Thyroid gland (tissue), 4 donors: ENCODE results near the gene ENOX1. TPM values are rescaled to one million over a fixed set of nuclear protein-coding genes. Genes with fewer than 3 reads are reported as not detected.

Source experiments
- DNase-seq, 2 donors: peaks; one replicate each; pipeline ENCODE4 v3.0.0-alpha.2; 2019
- H3K27ac ChIP-seq, 3 donors: fragments of 200-600 bp; sonication (generic); 1 replicate in 2 of 3; 2 replicates in 1 of 3; pipeline ENCODE4 v1.5.1; 2016 to 2019; ENCODE audit warnings: mild to moderate bottlenecking in 1 of 3, moderate library complexity in 1 of 3
- H3K27me3 ChIP-seq: fragments of 200-600 bp; sonication (generic); one replicate; pipeline ENCODE4 v1.5.1; 2019
- H3K36me3 ChIP-seq, 2 donors: fragments of 200-600 bp; sonication (generic); one replicate each; pipeline ENCODE4 v1.5.1; 2016 to 2019
- H3K4me1 ChIP-seq, 2 donors: fragments of 200-600 bp; sonication (generic); one replicate each; pipeline ENCODE4 v1.5.1; 2017 to 2019
- H3K4me3 ChIP-seq, 3 donors: fragments of 200-600 bp; sonication (generic); replicated peaks in 1 of 3; 1 replicate in 2 of 3; 2 replicates in 1 of 3; pipeline ENCODE4 v1.5.1; 2016; ENCODE audit warnings: mild to moderate bottlenecking in 1 of 3
- H3K9me3 ChIP-seq: fragments of 200-600 bp; sonication (generic); one replicate; pipeline ENCODE4 v1.5.1; 2017
- POLR2A ChIP-seq, 2 donors: fragments of 450-650 bp; IDR thresholded peaks; one replicate each; pipeline ENCODE4 v1.6.1; 2017; ENCODE audit warnings: antibody characterized with exemption in 2 of 2, mild to moderate bottlenecking in 2 of 2, moderate library complexity in 1 of 2
- WGBS, 2 donors: methylation state at CpG; one replicate each; pipeline ENCODE4 v1.1.5; 2017; 5-methylcytosine and 5-hydroxymethylcytosine counted together
- intact Hi-C: fragments of 100-400 bp; cut with DNase I; formaldehyde crosslinking; loops from one replicate; pipeline ENCODE4 v1.15.1; 2023
- total RNA-seq, 4 donors: library from RNA; depleted of rRNA; stranded (reverse); fragments of >200 nt; gene quantifications; one replicate each; pipeline ENCODE4 v1.2.3, GENCODE V29; 2016
- TF ChIP-seq, protein P1 (sequence below), 6 experiments: fragments of 200-600 bp in 3 of 6; fragments of 450-650 bp in 3 of 6; sonication (generic) in 3 of 6; IDR thresholded peaks; one replicate each; pipeline ENCODE4 v1.5.1; 2016 to 2019; ENCODE audit warnings: antibody characterized with exemption in 6 of 6, mild to moderate bottlenecking in 2 of 6, inconsistent platforms in 1 of 6, moderate library complexity in 1 of 6

ENOX1 gene
- total RNA-seq, 4 donors from 2014 or later: 0.13 to 1.8 (median 0.31) TPM

- intact Hi-C loops: no loop called here
- 91 to 98% methylated on average over 1 of the region's 1 CpG for WGBS, 2 donors
- no peak overlapping the region for H3K27ac ChIP-seq
- peaks cover 5 to 13% of the 10 kb centered on the region in 2 donors for H3K4me1 ChIP-seq
- no peak overlapping the region for H3K4me3 ChIP-seq
- no peaks in the 10 kb centered on the region for H3K27me3 ChIP-seq
- DNase-seq: no peak
- no peaks in the 10 kb centered on the region for H3K36me3 ChIP-seq
- TF ChIP-seq, protein P1, sequence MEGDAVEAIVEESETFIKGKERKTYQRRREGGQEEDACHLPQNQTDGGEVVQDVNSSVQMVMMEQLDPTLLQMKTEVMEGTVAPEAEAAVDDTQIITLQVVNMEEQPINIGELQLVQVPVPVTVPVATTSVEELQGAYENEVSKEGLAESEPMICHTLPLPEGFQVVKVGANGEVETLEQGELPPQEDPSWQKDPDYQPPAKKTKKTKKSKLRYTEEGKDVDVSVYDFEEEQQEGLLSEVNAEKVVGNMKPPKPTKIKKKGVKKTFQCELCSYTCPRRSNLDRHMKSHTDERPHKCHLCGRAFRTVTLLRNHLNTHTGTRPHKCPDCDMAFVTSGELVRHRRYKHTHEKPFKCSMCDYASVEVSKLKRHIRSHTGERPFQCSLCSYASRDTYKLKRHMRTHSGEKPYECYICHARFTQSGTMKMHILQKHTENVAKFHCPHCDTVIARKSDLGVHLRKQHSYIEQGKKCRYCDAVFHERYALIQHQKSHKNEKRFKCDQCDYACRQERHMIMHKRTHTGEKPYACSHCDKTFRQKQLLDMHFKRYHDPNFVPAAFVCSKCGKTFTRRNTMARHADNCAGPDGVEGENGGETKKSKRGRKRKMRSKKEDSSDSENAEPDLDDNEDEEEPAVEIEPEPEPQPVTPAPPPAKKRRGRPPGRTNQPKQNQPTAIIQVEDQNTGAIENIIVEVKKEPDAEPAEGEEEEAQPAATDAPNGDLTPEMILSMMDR (IDR thresholded peaks at IDR 0.05): no peak
- no peak for TF ChIP-seq POLR2A (IDR thresholded peaks at IDR 0.05)
- H3K9me3 ChIP-seq: no peaks in the 10 kb centered on the region
These were observed 522.3 kb downstream of the ENOX1 start for GRCh38 chr13:43264458-43264857.

- Histone ChIP-seq H3K27ac (no peak overlapping the region), H3K4me1 (peaks cover 0 to under 1% of the 10 kb centered on the region in 2 donors), H3K4me3 (no peak overlapping the region), H3K9me3 (no peaks in the 10 kb centered on the region), H3K27me3 (no peaks in the 10 kb centered on the region), H3K36me3 (no peaks in the 10 kb centered on the region)
- DNase-seq: no peak
- 77 to 82% methylated on average over 2 of the region's 2 CpGs for WGBS, 2 donors
- TF ChIP-seq, protein P1 (IDR thresholded peaks at IDR 0.05): no peak
- no peak for TF ChIP-seq POLR2A (IDR thresholded peaks at IDR 0.05)
- intact Hi-C loops: no loop called here
These were observed 523.7 kb downstream of the ENOX1 start for GRCh38 chr13:43263047-43263446.

DNA sequence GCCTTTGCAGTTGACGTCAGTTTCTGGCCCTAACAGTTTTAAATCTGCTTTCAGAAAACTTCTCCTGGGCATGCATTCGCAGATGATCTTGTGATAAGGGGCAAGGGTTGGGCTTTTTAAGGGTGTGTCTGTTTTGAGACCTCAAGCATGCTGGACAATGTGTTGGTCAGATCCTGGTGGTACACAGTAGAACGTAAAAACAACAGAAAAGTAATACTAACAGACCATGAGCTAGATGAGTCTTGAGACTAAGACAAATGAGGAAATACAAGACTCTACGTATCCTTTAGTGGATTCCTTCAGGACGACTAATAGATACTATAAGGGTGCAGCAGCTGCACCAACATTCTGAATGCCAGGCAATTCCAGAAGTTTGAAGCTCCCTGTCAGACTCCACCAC, 525.8 kb downstream of the ENOX1 start:
- H3K36me3 ChIP-seq: no peaks in the 10 kb centered on the region
- H3K27me3 ChIP-seq: no peaks in the 10 kb centered on the region
- H3K27ac ChIP-seq: no peak overlapping the region
- H3K9me3 ChIP-seq: no peaks in the 10 kb centered on the region
- no peak for DNase-seq
- TF ChIP-seq POLR2A (IDR thresholded peaks at IDR 0.05): no peak
- TF ChIP-seq, protein P1 (IDR thresholded peaks at IDR 0.05): no peak
- 84 to 87% methylated on average over 5 of the region's 5 CpGs for WGBS, 2 donors
- no peak overlapping the region for H3K4me3 ChIP-seq
- intact Hi-C loops: no loop called here
- H3K4me1 ChIP-seq: no peaks in the 10 kb centered on the region

GRCh38 chr13:43258771-43259170, 528.0 kb downstream of the ENOX1 start:
- Histone ChIP-seq H3K36me3 (no peaks in the 10 kb centered on the region), H3K4me1 (no peaks in the 10 kb centered on the region), H3K27me3 (no peaks in the 10 kb centered on the region), H3K4me3 (no peak overlapping the region), H3K9me3 (no peaks in the 10 kb centered on the region), H3K27ac (no peak overlapping the region)
- 83 to 97% methylated on average over 1 of the region's 1 CpG for WGBS, 2 donors
- TF ChIP-seq, protein P1 (IDR thresholded peaks at IDR 0.05): no peak
- TF ChIP-seq POLR2A (IDR thresholded peaks at IDR 0.05): no peak
- no peak for DNase-seq
- intact Hi-C loops: no loop called here

- no peaks in the 10 kb centered on the region for H3K4me1 ChIP-seq
- TF ChIP-seq POLR2A (IDR thresholded peaks at IDR 0.05): no peak
- TF ChIP-seq, protein P1 (IDR thresholded peaks at IDR 0.05): no peak
- H3K36me3 ChIP-seq: no peaks in the 10 kb centered on the region
- H3K4me3 ChIP-seq: no peak overlapping the region
- intact Hi-C loops: no loop called here
- H3K27me3 ChIP-seq: no peaks in the 10 kb centered on the region
- H3K27ac ChIP-seq: no peak overlapping the region
- no peak for DNase-seq
- no peaks in the 10 kb centered on the region for H3K9me3 ChIP-seq
These were observed 529.0 kb downstream of the ENOX1 start for GRCh38 chr13:43257765-43258164.
